Left lung (tissue), 10 donors: ENCODE measurements around the gene HECTD4. TPM values are rescaled to one million over a fixed set of nuclear protein-coding genes. Genes with fewer than 3 reads are reported as not detected.
"Not testable (repeated sequence)": the region's sequence is repeated elsewhere in the genome, so short reads cannot be mapped to it uniquely, and the experiment has no call there.

Experiments
- ATAC-seq: fragments of 200-7000 bp; cut with Tn5 transposase; one replicate; pipeline ENCODE4 v1.9.1; 2020; ENCODE audit warnings: moderate library complexity
- DNase-seq, 4 donors: peaks; one replicate each; pipeline ENCODE4 v3.0.0-alpha.2; 2013 to 2020
- H3K27ac ChIP-seq, 2 donors: fragments of 200-600 bp; sonication (generic) in 1 of 2; one replicate each; pipeline versions ENCODE4 v1.5.0 to v1.8.0; 2020 to 2021
- H3K27me3 ChIP-seq, 2 donors: fragments of 200-600 bp; sonication (generic) in 1 of 2; one replicate each; pipeline versions ENCODE4 v1.5.0 to v1.8.0; 2020 to 2021
- H3K36me3 ChIP-seq, 2 donors: fragments of 200-600 bp; sonication (generic) in 1 of 2; one replicate each; pipeline versions ENCODE4 v1.5.0 to v1.8.0; 2020 to 2021
- H3K4me1 ChIP-seq, 2 donors: fragments of 200-600 bp; one replicate each; pipeline ENCODE4 v1.8.0; 2021
- H3K4me3 ChIP-seq, 2 donors: fragments of 200-600 bp; sonication (generic) in 1 of 2; one replicate each; pipeline versions ENCODE4 v1.5.0 to v1.8.0; 2020 to 2021; ENCODE audit warnings: mild to moderate bottlenecking in 1 of 2
- H3K9me3 ChIP-seq, 2 donors: fragments of 200-600 bp; sonication (generic) in 1 of 2; one replicate each; pipeline versions ENCODE4 v1.5.0 to v1.8.0; 2020 to 2021
- CTCF ChIP-seq, 2 donors: fragments of 200-600 bp; sonication (generic) in 1 of 2; IDR thresholded peaks; one replicate each; pipeline versions ENCODE4 v1.5.0 to v1.8.0; 2021; ENCODE audit warnings: antibody characterized with exemption in 2 of 2
- intact Hi-C, 2 donors: fragments of 100-400 bp; cut with DNase I; formaldehyde crosslinking; loops; one replicate each; pipeline versions ENCODE4 v1.11.2 to v1.14.2; 2022
- polyA plus RNA-seq, 6 donors: library from polyadenylated mRNA; unstranded; fragments of 120-200 nt; gene quantifications; one replicate each; pipeline ENCODE4 v1.2.1, GENCODE V29; 2013; ENCODE audit not compliant: insufficient read length in 6 of 6
- total RNA-seq, 2 donors: library from RNA; stranded (reverse); fragmentation: NEBNext Ultra II Directional; extraction: Animal tissue kit (Norgen Biotek cat#: 25700); gene quantifications; one replicate each; pipeline ENCODE4 v1.2.1, GENCODE V29; 2021
- donor health status: DM: no; HTN: yes; CAD: no.
- donor health status: DM: no; HTN: no; CAD: no.

Gene HECTD4
- total and polyA plus RNA-seq, 8 donors = 41.3 to 78.6 (median 64.9) TPM

DNA sequence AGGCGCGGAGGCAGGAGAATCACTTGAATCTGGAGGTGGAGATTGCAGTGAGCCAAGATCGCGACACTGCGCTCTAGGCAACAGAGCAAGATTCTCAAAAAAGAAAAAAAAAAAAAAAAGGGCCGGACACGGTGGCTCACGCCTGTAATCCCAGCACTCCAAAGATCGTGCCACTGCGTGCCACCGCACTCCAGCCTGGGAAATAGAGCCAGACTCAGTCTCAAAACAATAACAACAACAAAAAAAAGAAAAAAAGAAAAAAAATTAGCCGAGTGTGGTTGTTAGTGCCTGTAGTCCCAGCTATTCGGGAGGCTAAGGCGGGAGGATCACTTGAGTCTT is 27.6 kb upstream of the HECTD4 start:
- Histone ChIP-seq H3K36me3 (peaks cover 0 to 35% of the 10 kb centered on the region in 2 donors), H3K27me3 (no peaks in the 10 kb centered on the region), H3K4me3 (peak overlapping the region in 1 of 2 donors; percentile 56), H3K9me3 (no peaks in the 10 kb centered on the region), H3K27ac (no peak overlapping the region), H3K4me1 (peaks cover 13 to 31% of the 10 kb centered on the region in 2 donors)
- TF ChIP-seq CTCF (IDR thresholded peaks at IDR 0.05) = no peak
- ATAC-seq = no peak
- intact Hi-C loops = no loop called here
- DNase-seq = no peak

GRCh38 chr12:112409064-112409905 is 27.1 kb upstream of the HECTD4 start, which contains the start of gene RPL6:
Gene RPL6 (minus strand): TSS chr12:112409605. CDS start chr12:112408656, 949 bp downstream.
- H3K36me3 ChIP-seq = peaks cover 0 to 40% of the 10 kb centered on the region in 2 donors
- H3K4me3 ChIP-seq = peak within 1 kb of the TSS; percentile 56 to 71
- H3K27ac ChIP-seq = peak within 1 kb of the TSS; percentile 88 to 91
- intact Hi-C loops = no loop called here
- no peaks in the 10 kb centered on the region for H3K27me3 ChIP-seq
- DNase-seq (peak; percentile 78 to 92 (median 87)), ATAC-seq (peak; percentile 94)
- TF ChIP-seq CTCF (IDR thresholded peaks at IDR 0.05) = no peak
- peaks cover 13 to 31% of the 10 kb centered on the region in 2 donors for H3K4me1 ChIP-seq
- no peaks in the 10 kb centered on the region for H3K9me3 ChIP-seq

GRCh38 chr12:112408621-112409020 is 26.4 kb upstream of the HECTD4 start:
- Histone ChIP-seq H3K9me3 (no peaks in the 10 kb centered on the region), H3K27ac (peak overlapping the region; percentile 88 to 91), H3K36me3 (peaks cover 0 to 47% of the 10 kb centered on the region in 2 donors), H3K4me3 (peak overlapping the region; percentile 56 to 71), H3K27me3 (no peaks in the 10 kb centered on the region), H3K4me1 (peaks cover 13 to 31% of the 10 kb centered on the region in 2 donors)
- DNase-seq (no peak), ATAC-seq (no peak)
- TF ChIP-seq CTCF (IDR thresholded peaks at IDR 0.05) = no peak
- intact Hi-C loops = no loop called here

- H3K27ac ChIP-seq, H3K27me3 ChIP-seq, DNase-seq, H3K9me3 ChIP-seq, intact Hi-C loops, ATAC-seq: not testable (repeated sequence)
- Histone ChIP-seq H3K4me1 (peaks cover 13 to 31% of the 10 kb centered on the region in 2 donors), H3K36me3 (peaks cover 0 to 49% of the 10 kb centered on the region in 2 donors), H3K4me3 (peak overlapping the region in 1 of 2 donors; percentile 56)
Measured at GRCh38 chr12:112407683-112408082, 25.5 kb upstream of the HECTD4 start.

GRCh38 chr12:112406519-112407488 is 24.6 kb upstream of the HECTD4 start:
- H3K27me3 ChIP-seq = no peaks in the 10 kb centered on the region
- no peak for DNase-seq
- intact Hi-C loops = no loop called here
- H3K9me3 ChIP-seq = no peaks in the 10 kb centered on the region
- H3K27ac ChIP-seq = no peak overlapping the region
- H3K36me3 ChIP-seq = peaks cover 0 to 49% of the 10 kb centered on the region in 2 donors
- H3K4me1 ChIP-seq = peaks cover 13 to 31% of the 10 kb centered on the region in 2 donors
- TF ChIP-seq CTCF (IDR thresholded peaks at IDR 0.05) = no peak
- peak overlapping the region in 1 of 2 donors; percentile 56 for H3K4me3 ChIP-seq
- ATAC-seq = no peak
